Body of pancreas (tissue), 4 donors: ENCODE data around the gene MRGPRE. TPM values are rescaled to one million over a fixed set of nuclear protein-coding genes. Genes with fewer than 3 reads are reported as not detected.

Experiments
- ATAC-seq: fragments of 150-250 bp; one replicate; pipeline ENCODE4 v1.9.1; 2016
- DNase-seq, 4 donors: peaks; one replicate each; pipeline ENCODE4 v3.0.0-alpha.2; 2019
- H3K27ac ChIP-seq, 4 donors: fragments of 200-600 bp; sonication (generic); 1 replicate in 3 of 4; 2 replicates in 1 of 4; pipeline versions ENCODE4 v1.5.1 to v1.6.1; 2016 to 2019; ENCODE audit warnings: mild to moderate bottlenecking in 1 of 4, mixed read lengths in 1 of 4, moderate library complexity in 1 of 4
- H3K27me3 ChIP-seq, 2 donors: fragments of 200-600 bp; sonication (generic); one replicate each; pipeline ENCODE4 v1.6.0; 2016; ENCODE audit warnings: mild to moderate bottlenecking in 1 of 2
- H3K36me3 ChIP-seq, 2 donors: fragments of 200-600 bp; sonication (generic); replicated peaks in 1 of 2; 2 replicates each; pipeline ENCODE4 v1.5.1; 2016; ENCODE audit warnings: low read depth in 2 of 2; ENCODE audit not compliant: insufficient read depth in 1 of 2
- H3K4me1 ChIP-seq: fragments of 200-600 bp; sonication (generic); one replicate; pipeline ENCODE4 v1.6.0; 2016
- H3K4me3 ChIP-seq, 2 donors: fragments of 200-600 bp; sonication (generic); 1 replicate in 1 of 2; 2 replicates in 1 of 2; pipeline ENCODE4 v1.5.1; 2016 to 2019
- H3K9me3 ChIP-seq, 3 donors: fragments of 200-600 bp; sonication (generic); 1 replicate in 2 of 3; 2 replicates in 1 of 3; pipeline ENCODE4 v1.5.1; 2016
- POLR2A ChIP-seq, 3 donors: fragments of 450-650 bp; IDR thresholded peaks; one replicate each; pipeline ENCODE4 v1.6.1; 2016; ENCODE audit warnings: antibody characterized with exemption in 3 of 3, mild to moderate bottlenecking in 2 of 3
- WGBS, 2 donors: methylation state at CpG; one replicate each; pipeline ENCODE4 v1.1.5; 2017; 5-methylcytosine and 5-hydroxymethylcytosine counted together
- intact Hi-C: fragments of 100-400 bp; cut with DNase I; formaldehyde crosslinking; loops from one replicate; pipeline ENCODE4 v1.15.1; 2023
- total RNA-seq, 2 donors: library from RNA; depleted of rRNA; stranded (reverse); fragments of >200 nt; gene quantifications; one replicate each; pipeline ENCODE4 v1.1.0, GENCODE V29; 2016
- TF ChIP-seq, protein P1 (sequence below), 7 experiments: fragments of 450-650 bp in 4 of 7; fragments of 200-600 bp in 3 of 7; sonication (generic) in 3 of 7; IDR thresholded peaks; one replicate each; pipeline ENCODE4 v1.5.1; 2016 to 2019; ENCODE audit warnings: antibody characterized with exemption in 7 of 7

The MRGPRE gene
- total RNA-seq, 2 donors from 2014 or later, result not detected

- DNase-seq (no peak), ATAC-seq (no peak)
- 80% methylated on average over 14 to 19 of the region's 19 CpGs for WGBS, 2 donors
- Histone ChIP-seq H3K9me3 (no peaks in the 10 kb centered on the region), H3K27me3 (no peaks in the 10 kb centered on the region), H3K36me3 (no peaks in the 10 kb centered on the region), H3K27ac (no peak overlapping the region), H3K4me3 (no peak overlapping the region), H3K4me1 (no peaks in the 10 kb centered on the region)
- intact Hi-C loops, result no loop called here
- TF ChIP-seq, protein P1, sequence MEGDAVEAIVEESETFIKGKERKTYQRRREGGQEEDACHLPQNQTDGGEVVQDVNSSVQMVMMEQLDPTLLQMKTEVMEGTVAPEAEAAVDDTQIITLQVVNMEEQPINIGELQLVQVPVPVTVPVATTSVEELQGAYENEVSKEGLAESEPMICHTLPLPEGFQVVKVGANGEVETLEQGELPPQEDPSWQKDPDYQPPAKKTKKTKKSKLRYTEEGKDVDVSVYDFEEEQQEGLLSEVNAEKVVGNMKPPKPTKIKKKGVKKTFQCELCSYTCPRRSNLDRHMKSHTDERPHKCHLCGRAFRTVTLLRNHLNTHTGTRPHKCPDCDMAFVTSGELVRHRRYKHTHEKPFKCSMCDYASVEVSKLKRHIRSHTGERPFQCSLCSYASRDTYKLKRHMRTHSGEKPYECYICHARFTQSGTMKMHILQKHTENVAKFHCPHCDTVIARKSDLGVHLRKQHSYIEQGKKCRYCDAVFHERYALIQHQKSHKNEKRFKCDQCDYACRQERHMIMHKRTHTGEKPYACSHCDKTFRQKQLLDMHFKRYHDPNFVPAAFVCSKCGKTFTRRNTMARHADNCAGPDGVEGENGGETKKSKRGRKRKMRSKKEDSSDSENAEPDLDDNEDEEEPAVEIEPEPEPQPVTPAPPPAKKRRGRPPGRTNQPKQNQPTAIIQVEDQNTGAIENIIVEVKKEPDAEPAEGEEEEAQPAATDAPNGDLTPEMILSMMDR (IDR thresholded peaks at IDR 0.05), result no peak
- TF ChIP-seq POLR2A (IDR thresholded peaks at IDR 0.05), result no peak
Observed at GRCh38 chr11:3193373-3194015, 38.7 kb downstream of the MRGPRE start.

- ATAC-seq (no peak), DNase-seq (no peak)
- 73 to 85% methylated on average over 8 to 14 of the region's 14 CpGs for WGBS, 2 donors
- no peak overlapping the region for H3K4me3 ChIP-seq
- intact Hi-C loops, result no loop called here
- no peaks in the 10 kb centered on the region for H3K9me3 ChIP-seq
- no peaks in the 10 kb centered on the region for H3K36me3 ChIP-seq
- H3K27me3 ChIP-seq, result no peaks in the 10 kb centered on the region
- no peaks in the 10 kb centered on the region for H3K4me1 ChIP-seq
- H3K27ac ChIP-seq, result no peak overlapping the region
- no peak for TF ChIP-seq POLR2A (IDR thresholded peaks at IDR 0.05)
- TF ChIP-seq, protein P1 (IDR thresholded peaks at IDR 0.05), result no peak
Observed at GRCh38 chr11:3192511-3193372, 39.5 kb downstream of the MRGPRE start.

DNA sequence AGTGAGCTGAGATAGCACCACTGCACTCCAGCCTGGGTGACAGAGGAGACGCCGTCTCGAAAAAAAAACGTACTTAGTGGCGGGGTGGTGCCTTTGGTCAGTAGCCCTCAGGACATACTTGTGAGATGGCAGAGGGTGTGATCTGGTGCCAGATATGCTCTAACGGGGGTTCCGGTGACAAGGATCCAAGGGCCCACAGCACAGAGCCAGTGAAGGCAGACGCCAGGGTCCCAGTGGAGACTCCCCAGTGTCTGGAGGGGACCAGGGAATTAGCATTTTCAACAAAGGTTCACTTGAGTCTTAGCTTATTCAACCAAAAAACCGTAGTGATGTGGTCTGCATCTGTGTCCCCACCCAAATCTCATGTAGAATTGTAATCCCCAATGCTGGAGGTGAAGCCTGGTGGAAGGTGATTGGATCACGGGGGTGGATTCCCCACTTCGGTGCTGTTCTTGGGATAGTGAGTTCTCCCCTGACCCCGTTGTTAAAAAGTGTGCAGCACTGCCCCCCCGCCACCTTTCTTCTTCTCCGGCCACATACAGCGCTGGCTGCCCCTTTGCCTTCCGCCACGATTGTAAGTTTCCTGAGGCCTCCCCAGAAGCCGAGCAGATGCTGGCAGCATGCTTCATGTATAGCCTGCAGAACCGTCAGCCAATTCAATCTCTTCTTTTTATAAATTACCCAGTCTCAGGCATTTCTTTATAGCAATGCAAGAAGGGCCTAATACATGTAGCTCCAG is 40.5 kb downstream of the MRGPRE start:
- Histone ChIP-seq H3K9me3 (no peaks in the 10 kb centered on the region), H3K4me3 (no peak overlapping the region), H3K27me3 (no peaks in the 10 kb centered on the region), H3K36me3 (no peaks in the 10 kb centered on the region), H3K27ac (no peak overlapping the region), H3K4me1 (no peaks in the 10 kb centered on the region)
- WGBS, 2 donors, result 90% methylated on average over 19 of the region's 19 CpGs
- no peak for TF ChIP-seq POLR2A (IDR thresholded peaks at IDR 0.05)
- TF ChIP-seq, protein P1 (IDR thresholded peaks at IDR 0.05), result no peak
- intact Hi-C loops, result no loop called here
- ATAC-seq, result no peak
- DNase-seq, result no peak

DNA sequence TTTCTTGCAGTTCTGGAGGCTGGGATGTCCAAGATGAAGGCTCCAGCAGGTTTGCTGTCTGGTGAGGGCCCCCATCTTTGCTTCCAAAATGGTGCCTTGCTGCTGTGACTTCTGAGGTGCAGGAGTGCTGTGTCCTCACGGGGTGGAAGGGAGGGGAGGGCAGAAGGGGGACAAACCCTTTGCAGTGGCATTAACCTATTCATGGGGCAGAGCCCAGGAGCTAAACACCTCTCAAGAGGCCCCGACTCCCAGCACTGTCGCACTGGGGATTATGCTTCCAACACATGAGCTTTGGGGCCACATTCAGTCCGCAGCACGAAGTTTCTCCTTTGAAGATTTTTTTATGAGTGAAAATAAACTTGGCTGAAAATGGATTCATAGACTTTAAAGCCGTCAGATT is 41.6 kb downstream of the MRGPRE start:
- no peaks in the 10 kb centered on the region for H3K9me3 ChIP-seq
- no peak overlapping the region for H3K27ac ChIP-seq
- H3K4me1 ChIP-seq, result no peaks in the 10 kb centered on the region
- WGBS, 2 donors, result 76 to 78% methylated on average over 6 of the region's 6 CpGs
- no peaks in the 10 kb centered on the region for H3K36me3 ChIP-seq
- TF ChIP-seq POLR2A (IDR thresholded peaks at IDR 0.05), result no peak
- TF ChIP-seq, protein P1 (IDR thresholded peaks at IDR 0.05), result no peak
- intact Hi-C loops, result no loop called here
- ATAC-seq (no peak), DNase-seq (no peak)
- no peaks in the 10 kb centered on the region for H3K27me3 ChIP-seq
- no peak overlapping the region for H3K4me3 ChIP-seq
